ENCODE measurements around the gene AP1S1.

The AP1S1 gene

DNA sequence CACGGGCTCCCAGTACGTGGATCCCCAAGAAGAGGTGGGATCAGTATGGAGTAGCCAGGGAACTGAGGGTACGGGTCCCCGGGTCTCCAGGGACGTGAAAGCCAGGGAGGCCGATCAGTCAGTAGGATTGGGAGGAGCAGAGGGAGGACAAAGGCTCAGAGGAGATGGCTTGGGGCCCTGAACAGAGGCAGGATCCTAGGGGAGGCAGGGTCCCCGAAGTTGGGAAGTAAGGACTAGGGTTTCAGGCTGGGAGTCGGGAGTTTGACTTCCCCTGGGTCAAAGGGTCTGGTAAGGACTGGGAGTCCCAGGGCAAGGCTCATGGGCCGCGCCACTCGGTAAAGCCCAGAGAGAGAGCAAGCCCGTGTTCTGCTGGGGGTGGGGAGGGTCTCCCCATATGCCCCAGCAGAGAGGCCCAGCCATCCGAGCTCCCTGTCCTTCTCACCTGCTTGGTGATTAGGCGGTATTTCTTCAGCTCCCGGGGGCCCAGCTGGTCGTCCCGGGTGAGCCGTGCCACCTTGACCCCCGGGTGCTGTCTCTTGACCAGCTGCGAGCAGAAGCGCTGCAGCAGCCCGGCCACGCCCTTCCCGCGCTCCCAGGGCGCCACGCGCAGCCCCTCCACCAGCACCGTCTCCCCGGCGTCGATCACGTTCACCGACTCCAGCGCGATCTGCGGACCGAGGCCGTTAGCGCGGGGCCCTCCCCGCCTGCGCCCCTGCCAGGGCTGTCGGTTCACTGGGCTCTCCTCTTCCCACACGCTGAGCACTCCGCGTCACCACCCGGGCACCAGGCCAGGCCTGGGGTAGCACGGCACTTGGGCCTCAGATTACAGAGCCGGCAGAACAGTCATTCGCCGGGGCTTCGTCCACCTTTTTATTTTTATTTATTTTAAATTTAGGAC is 18.8 kb downstream of the AP1S1 start:
- CTCF ChIA-PET = interaction anchor here (0.5 to 2.0 kb wide), 4 partner anchors 19 to 144 kb away, joined by 3 to 15 read pairs (median 4); no protein-coding TSS in a partner anchor

DNA sequence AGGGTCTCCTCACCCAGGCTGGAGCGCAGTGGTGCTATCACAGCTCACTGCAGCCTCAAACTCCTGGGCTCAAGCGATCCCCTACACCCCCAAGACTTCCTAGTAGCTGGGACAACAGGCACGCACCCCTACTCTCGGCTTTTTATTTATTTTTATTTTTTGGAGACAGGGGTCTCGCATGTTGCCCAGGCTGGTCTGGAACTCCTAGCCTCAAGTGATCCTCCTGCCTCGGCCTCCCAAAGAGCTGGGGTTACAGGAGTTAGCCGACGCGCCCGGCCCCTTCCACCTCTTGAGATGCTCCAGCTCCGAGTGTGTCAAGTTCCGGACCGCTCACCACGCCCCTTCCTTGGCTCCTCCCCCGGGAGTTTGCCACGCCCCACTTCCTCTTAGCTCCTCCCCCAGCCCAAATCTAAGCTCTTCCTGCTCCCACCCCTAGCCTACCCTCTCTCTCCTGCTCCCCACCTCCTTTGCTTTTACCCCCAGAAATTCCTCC is 19.5 kb downstream of the AP1S1 start:
- ChIA-PET CTCF (interaction anchor here (0.5 to 2.0 kb wide), 6 partner anchors 16 to 143 kb away, joined by 3 to 15 read pairs (median 4); no protein-coding TSS in a partner anchor), POLR2A (interaction anchor here (0.5 to 1.7 kb wide), 9 partner anchors 8 to 1162 kb away, joined by 3 to 16 read pairs (median 3); partner anchors contain the start of genes PLOD3, UFSP1, VGF and ZNHIT1)
- peak; percentile 86 for DNase-seq (ENCODE audit: extremely low spot score)
- TF ChIP-seq SP1 (IDR thresholded peaks at IDR 0.05) = no peak

More for the DNA sequence above, 18.8 kb downstream of the AP1S1 start:
- POLR2A ChIA-PET = interaction anchor here (0.5 to 1.7 kb wide), 9 partner anchors 8 to 1161 kb away, joined by 3 to 16 read pairs (median 3); partner anchors contain the start of genes PLOD3, UFSP1, VGF and ZNHIT1
- no peak for DNase-seq (ENCODE audit: extremely low spot score)
- no peak for TF ChIP-seq ZNF384 (IDR thresholded peaks at IDR 0.05)
- TF ChIP-seq CTBP1 (IDR thresholded peaks at IDR 0.05; ENCODE audit: borderline replicate concordance) = no peak
- TF ChIP-seq ELF4 (IDR thresholded peaks at IDR 0.05) = no peak
- TF ChIP-seq, protein P1, sequence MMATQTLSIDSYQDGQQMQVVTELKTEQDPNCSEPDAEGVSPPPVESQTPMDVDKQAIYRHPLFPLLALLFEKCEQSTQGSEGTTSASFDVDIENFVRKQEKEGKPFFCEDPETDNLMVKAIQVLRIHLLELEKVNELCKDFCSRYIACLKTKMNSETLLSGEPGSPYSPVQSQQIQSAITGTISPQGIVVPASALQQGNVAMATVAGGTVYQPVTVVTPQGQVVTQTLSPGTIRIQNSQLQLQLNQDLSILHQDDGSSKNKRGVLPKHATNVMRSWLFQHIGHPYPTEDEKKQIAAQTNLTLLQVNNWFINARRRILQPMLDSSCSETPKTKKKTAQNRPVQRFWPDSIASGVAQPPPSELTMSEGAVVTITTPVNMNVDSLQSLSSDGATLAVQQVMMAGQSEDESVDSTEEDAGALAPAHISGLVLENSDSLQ (IDR thresholded peaks at IDR 0.05) = no peak
- no peak for TF ChIP-seq SP1 (IDR thresholded peaks at IDR 0.05)
- TF ChIP-seq L3MBTL2 (conservative IDR thresholded peaks at IDR 0.05) = no peak
- no peak for TF ChIP-seq SUZ12 (IDR thresholded peaks at IDR 0.05)
- no peak for TF ChIP-seq LEF1 (IDR thresholded peaks at IDR 0.05; ENCODE audit: borderline replicate concordance)
- no peak for TF ChIP-seq FOXA1 (IDR thresholded peaks at IDR 0.05)
- TF ChIP-seq ARNT (IDR thresholded peaks at IDR 0.05) = no peak
- no peak for TF ChIP-seq FOXM1 (IDR thresholded peaks at IDR 0.05; ENCODE audit: borderline replicate concordance)
- no peak for TF ChIP-seq FOXK2 (IDR thresholded peaks at IDR 0.05)
- TF ChIP-seq BHLHE40 (IDR thresholded peaks at IDR 0.05; ENCODE audit: borderline replicate concordance) = no peak
- TF ChIP-seq TARDBP (IDR thresholded peaks at IDR 0.05) = no peak
- no peak for TF ChIP-seq NFRKB (IDR thresholded peaks at IDR 0.05)

DNA sequence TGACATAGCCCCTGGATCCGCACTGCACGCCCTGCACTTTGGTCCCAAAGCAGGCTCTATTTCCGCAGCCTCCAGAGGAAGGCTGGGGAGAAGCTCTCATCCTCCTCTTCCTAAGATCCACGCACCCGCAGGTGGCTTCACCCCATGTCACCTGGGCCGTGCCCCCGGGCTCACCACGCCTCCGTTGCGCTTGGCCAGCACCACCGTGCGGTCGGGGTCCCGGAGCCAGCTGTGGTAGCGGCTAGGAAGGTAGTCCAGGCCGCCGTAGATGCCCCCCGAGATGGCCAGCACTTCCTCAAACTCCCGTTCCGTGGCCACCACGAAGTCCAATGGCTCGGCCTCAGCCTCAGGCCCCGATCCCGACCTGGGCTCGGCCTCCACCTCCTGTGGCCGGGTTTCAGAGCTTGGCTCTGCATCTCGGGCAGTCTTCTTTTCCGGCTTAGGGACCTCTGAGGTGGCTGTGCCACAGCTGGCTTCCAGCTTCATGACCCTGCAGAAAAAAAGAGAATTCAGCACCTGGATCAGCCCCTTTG is 20.1 kb downstream of the AP1S1 start:
- ChIA-PET POLR2A (interaction anchor here (0.7 to 1.7 kb wide), 4 partner anchors 8 to 108 kb away, joined by 3 to 16 read pairs (median 4); partner anchors contain the start of genes PLOD3 and ZNHIT1), CTCF (interaction anchor here (1.1 to 2.0 kb wide), 4 partner anchors 16 to 108 kb away, joined by 3 to 15 read pairs (median 6); no protein-coding TSS in a partner anchor)
- TF ChIP-seq ELF4 (IDR thresholded peaks at IDR 0.05) = no peak
- TF ChIP-seq NFRKB (IDR thresholded peaks at IDR 0.05) = no peak
- no peak for TF ChIP-seq SP1 (IDR thresholded peaks at IDR 0.05)
- TF ChIP-seq L3MBTL2 (conservative IDR thresholded peaks at IDR 0.05) = no peak
- TF ChIP-seq LEF1 (IDR thresholded peaks at IDR 0.05; ENCODE audit: borderline replicate concordance) = no peak
- TF ChIP-seq ARNT (IDR thresholded peaks at IDR 0.05) = no peak
- no peak for TF ChIP-seq FOXA1 (IDR thresholded peaks at IDR 0.05)
- no peak for TF ChIP-seq FOXK2 (IDR thresholded peaks at IDR 0.05)
- no peak for TF ChIP-seq TARDBP (IDR thresholded peaks at IDR 0.05)
- TF ChIP-seq ZNF384 (IDR thresholded peaks at IDR 0.05) = no peak
- no peak for TF ChIP-seq CTBP1 (IDR thresholded peaks at IDR 0.05; ENCODE audit: borderline replicate concordance)
- no peak for TF ChIP-seq BHLHE40 (IDR thresholded peaks at IDR 0.05; ENCODE audit: borderline replicate concordance)
- no peak for DNase-seq (ENCODE audit: extremely low spot score)

- ChIA-PET POLR2A (no interaction called here), CTCF (interaction anchor here (1.7 kb wide), 1 partner anchor 17 kb away, joined by 5 read pairs; no protein-coding TSS in a partner anchor)
- no peak for DNase-seq (ENCODE audit: extremely low spot score)
- no peak for TF ChIP-seq CTBP1 (IDR thresholded peaks at IDR 0.05; ENCODE audit: borderline replicate concordance)
- TF ChIP-seq FOXA1 (IDR thresholded peaks at IDR 0.05) = no peak
- TF ChIP-seq FOXM1 (IDR thresholded peaks at IDR 0.05; ENCODE audit: borderline replicate concordance) = no peak
- no peak for TF ChIP-seq SUZ12 (IDR thresholded peaks at IDR 0.05)
- TF ChIP-seq FOXK2 (IDR thresholded peaks at IDR 0.05) = no peak
- no peak for TF ChIP-seq TARDBP (IDR thresholded peaks at IDR 0.05)
- TF ChIP-seq L3MBTL2 (conservative IDR thresholded peaks at IDR 0.05) = no peak
- no peak for TF ChIP-seq ELF4 (IDR thresholded peaks at IDR 0.05)
Measured at GRCh38 chr7:101175664-101176063, 21.4 kb downstream of the AP1S1 start.

DNA sequence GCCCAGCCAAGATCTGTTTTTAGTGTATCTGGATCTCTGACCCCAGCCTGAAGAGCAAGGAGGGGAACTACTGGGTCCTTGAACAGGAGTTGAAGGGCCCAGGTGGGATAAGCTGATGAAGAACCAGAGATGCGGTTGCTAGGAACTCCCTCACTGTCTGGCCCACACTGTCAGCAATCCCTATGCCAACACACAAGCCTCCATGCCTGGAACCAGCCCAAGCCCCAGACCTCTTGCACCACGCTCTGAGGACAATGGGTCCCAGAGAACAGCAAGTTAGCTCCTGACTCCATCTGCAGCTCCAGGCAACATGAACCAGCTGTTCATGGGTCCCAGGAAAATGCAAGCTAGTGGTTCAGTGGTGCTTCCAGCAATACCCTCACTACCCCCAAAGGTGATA is 23.4 kb downstream of the AP1S1 start:
- TF ChIP-seq ELF4 (IDR thresholded peaks at IDR 0.05) = no peak
- TF ChIP-seq FOXK2 (IDR thresholded peaks at IDR 0.05) = no peak
- TF ChIP-seq L3MBTL2 (conservative IDR thresholded peaks at IDR 0.05) = no peak
- TF ChIP-seq HDGF (IDR thresholded peaks at IDR 0.05; ENCODE audit: borderline replicate concordance) = no peak
- TF ChIP-seq CTBP1 (IDR thresholded peaks at IDR 0.05; ENCODE audit: borderline replicate concordance) = no peak
- DNase-seq (ENCODE audit: extremely low spot score) = no peak
- ChIA-PET POLR2A (no interaction called here), CTCF (interaction anchor here (1.3 kb wide), 1 partner anchor 15 kb away, joined by 4 read pairs; no protein-coding TSS in a partner anchor)

DNA sequence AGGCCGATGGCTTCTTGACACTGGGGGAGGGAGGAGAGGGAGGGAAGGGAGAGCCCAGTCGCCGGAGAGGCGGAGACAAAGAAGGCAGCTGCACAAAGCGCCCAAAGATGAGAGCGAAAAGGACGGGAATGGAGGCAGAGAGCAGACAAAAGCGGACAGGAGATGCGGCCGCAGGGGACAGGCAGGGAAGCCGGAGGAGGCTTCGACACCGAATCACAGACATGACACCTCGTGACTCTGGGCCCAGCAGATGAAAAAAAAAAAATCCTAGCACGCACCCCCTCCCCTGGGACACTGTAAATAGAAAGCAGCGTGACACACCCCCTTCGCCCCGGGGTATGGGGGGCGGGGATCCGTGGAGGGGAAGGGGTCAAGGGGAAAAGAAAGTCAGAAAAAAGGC is 24.8 kb downstream of the AP1S1 start:
- CTCF ChIA-PET = interaction anchor here (0.7 kb wide), 1 partner anchor 65 kb away, joined by 3 read pairs; no protein-coding TSS in a partner anchor
- TF ChIP-seq SUZ12 (IDR thresholded peaks at IDR 0.05) (no peak), SP1 (IDR thresholded peaks at IDR 0.05) (no peak), FOXA1 (IDR thresholded peaks at IDR 0.05) (no peak), ZNF384 (IDR thresholded peaks at IDR 0.05) (no peak), TARDBP (IDR thresholded peaks at IDR 0.05) (no peak), LEF1 (IDR thresholded peaks at IDR 0.05; ENCODE audit: borderline replicate concordance) (no peak)
- POLR2A ChIA-PET = no interaction called here
- no peak for DNase-seq (ENCODE audit: extremely low spot score)

DNA sequence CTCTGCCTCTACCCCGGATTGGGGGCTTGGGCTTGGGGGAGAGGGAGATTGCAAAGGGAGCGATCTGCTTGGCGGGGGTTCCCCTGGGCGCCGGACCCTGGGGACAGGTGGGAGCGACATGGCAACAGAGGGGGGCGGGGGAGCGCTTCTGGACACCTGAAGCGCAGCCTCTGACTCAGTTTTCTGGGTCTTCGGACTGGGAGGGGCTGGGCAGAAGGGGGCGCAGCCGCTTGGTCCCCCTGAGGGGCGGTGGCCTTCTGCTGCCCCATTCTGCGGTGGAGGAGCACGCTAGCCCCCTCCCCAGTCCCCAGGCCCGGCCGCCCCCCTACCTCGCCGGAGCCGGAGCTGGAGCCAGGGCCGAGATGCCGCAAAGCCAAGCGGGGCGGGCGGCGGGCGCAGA is 25.4 kb downstream of the AP1S1 start:
- ChIA-PET POLR2A (no interaction called here), CTCF (no interaction called here)
- DNase-seq (ENCODE audit: extremely low spot score) = no peak
- TF ChIP-seq SP1 (IDR thresholded peaks at IDR 0.05) (no peak), ZNF384 (IDR thresholded peaks at IDR 0.05) (no peak), FOXK2 (IDR thresholded peaks at IDR 0.05) (no peak), BHLHE40 (IDR thresholded peaks at IDR 0.05; ENCODE audit: borderline replicate concordance) (no peak), HDGF (IDR thresholded peaks at IDR 0.05; ENCODE audit: borderline replicate concordance) (no peak)
- TF ChIP-seq, protein P1 (IDR thresholded peaks at IDR 0.05) = no peak
